ENCODE data around the gene RSPH10B2.

DNA sequence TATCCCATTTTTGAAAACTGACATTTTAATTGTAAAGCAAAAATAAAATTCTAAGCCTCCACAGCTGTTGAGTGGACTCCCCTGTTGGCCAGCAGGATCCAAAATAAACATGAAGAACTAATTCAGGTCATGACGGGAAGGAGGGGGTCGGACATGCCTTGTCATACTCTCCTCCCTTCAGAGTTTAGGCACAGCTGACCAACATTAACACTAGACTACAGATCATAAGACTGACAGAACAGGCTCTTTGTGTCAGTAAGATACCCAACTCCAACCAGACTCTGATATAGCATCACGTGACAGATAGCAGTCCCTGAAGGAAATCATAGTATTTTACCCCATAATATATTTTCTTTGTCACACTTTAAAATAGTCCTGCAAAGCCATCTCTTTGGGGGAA is 26.2 kb upstream of the RSPH10B2 start:
- TF ChIP-seq, protein P1, sequence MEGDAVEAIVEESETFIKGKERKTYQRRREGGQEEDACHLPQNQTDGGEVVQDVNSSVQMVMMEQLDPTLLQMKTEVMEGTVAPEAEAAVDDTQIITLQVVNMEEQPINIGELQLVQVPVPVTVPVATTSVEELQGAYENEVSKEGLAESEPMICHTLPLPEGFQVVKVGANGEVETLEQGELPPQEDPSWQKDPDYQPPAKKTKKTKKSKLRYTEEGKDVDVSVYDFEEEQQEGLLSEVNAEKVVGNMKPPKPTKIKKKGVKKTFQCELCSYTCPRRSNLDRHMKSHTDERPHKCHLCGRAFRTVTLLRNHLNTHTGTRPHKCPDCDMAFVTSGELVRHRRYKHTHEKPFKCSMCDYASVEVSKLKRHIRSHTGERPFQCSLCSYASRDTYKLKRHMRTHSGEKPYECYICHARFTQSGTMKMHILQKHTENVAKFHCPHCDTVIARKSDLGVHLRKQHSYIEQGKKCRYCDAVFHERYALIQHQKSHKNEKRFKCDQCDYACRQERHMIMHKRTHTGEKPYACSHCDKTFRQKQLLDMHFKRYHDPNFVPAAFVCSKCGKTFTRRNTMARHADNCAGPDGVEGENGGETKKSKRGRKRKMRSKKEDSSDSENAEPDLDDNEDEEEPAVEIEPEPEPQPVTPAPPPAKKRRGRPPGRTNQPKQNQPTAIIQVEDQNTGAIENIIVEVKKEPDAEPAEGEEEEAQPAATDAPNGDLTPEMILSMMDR (conservative IDR thresholded peaks at IDR 0.05 in 1 of 2, IDR thresholded peaks at IDR 0.05 in 1 of 2; ENCODE audit: extremely low read depth in 1 of 2, insufficient read depth in 1 of 2, low read depth in 1 of 2, low read length in 2 of 2): no peak
- TF ChIP-seq EZH2 (IDR thresholded peaks at IDR 0.05; ENCODE audit: borderline replicate concordance, low read length): no peak
